Prostate gland (tissue), 2 donors: Measurements from ENCODE around the gene KIAA1671. TPM values are rescaled to one million over a fixed set of nuclear protein-coding genes. Genes with fewer than 3 reads are reported as not detected.

Experiments
- DNase-seq: peaks from one replicate; pipeline ENCODE4 v3.0.0-alpha.2; 2019; ENCODE audit warnings: low spot score
- H3K27ac ChIP-seq, 2 donors: fragments of 200-600 bp; sonication (generic); 2 replicates each; pipeline ENCODE4 v1.5.1; 2017 to 2019
- H3K27me3 ChIP-seq: fragments of 200-600 bp; sonication (generic); replicated peaks from 2 replicates; pipeline ENCODE4 v1.5.1; 2019; ENCODE audit not compliant: insufficient read depth
- H3K36me3 ChIP-seq, 2 donors: fragments of 200-600 bp; sonication (generic); 1 replicate in 1 of 2; 2 replicates in 1 of 2; pipeline versions ENCODE4 v1.5.1 to v1.8.1; 2017 to 2019
- H3K4me1 ChIP-seq: fragments of 200-600 bp; sonication (generic); replicated peaks from 2 replicates; pipeline ENCODE4 v1.5.1; 2019
- H3K4me3 ChIP-seq, 2 donors: fragments of 200-600 bp; sonication (generic); 2 replicates each; pipeline ENCODE4 v1.5.1; 2017 to 2019
- H3K9me3 ChIP-seq: fragments of 200-600 bp; sonication (generic); 2 replicates; pipeline ENCODE4 v1.5.1; 2017
- CTCF ChIP-seq, 4 experiments: fragments of 200-600 bp in 2 of 4; fragments of 450-650 bp in 2 of 4; sonication (generic) in 2 of 4; IDR thresholded peaks; 1 replicate in 3 of 4; 2 replicates in 1 of 4; pipeline ENCODE4 v1.5.1; 2016 to 2019; ENCODE audit warnings: antibody characterized with exemption in 4 of 4, mild to moderate bottlenecking in 2 of 4, moderate library complexity in 2 of 4
- POLR2A ChIP-seq: fragments of 450-650 bp; IDR thresholded peaks from one replicate; pipeline ENCODE4 v1.6.1; 2016; ENCODE audit warnings: antibody characterized with exemption, mild to moderate bottlenecking
- POLR2AphosphoS5 ChIP-seq: sonication (generic); formaldehyde crosslinking; IDR thresholded peaks from one replicate; pipeline ENCODE4 v1.6.1; 2017; ENCODE audit warnings: antibody characterized with exemption
- WGBS: methylation state at CpG from one replicate; pipeline ENCODE4 v1.1.5; 2018; 5-methylcytosine and 5-hydroxymethylcytosine counted together
- intact Hi-C: fragments of 100-400 bp; cut with DNase I; formaldehyde crosslinking; loops from one replicate; pipeline ENCODE4 v1.14.2; 2022
- total RNA-seq, 2 donors: library from RNA; depleted of rRNA; stranded (reverse); fragments of >200 nt; gene quantifications; one replicate each; pipeline ENCODE4 v1.1.0, GENCODE V29; 2016

The KIAA1671 gene
- total RNA-seq, 2 donors from 2014 or later: 44.8 to 53.1 TPM

DNA sequence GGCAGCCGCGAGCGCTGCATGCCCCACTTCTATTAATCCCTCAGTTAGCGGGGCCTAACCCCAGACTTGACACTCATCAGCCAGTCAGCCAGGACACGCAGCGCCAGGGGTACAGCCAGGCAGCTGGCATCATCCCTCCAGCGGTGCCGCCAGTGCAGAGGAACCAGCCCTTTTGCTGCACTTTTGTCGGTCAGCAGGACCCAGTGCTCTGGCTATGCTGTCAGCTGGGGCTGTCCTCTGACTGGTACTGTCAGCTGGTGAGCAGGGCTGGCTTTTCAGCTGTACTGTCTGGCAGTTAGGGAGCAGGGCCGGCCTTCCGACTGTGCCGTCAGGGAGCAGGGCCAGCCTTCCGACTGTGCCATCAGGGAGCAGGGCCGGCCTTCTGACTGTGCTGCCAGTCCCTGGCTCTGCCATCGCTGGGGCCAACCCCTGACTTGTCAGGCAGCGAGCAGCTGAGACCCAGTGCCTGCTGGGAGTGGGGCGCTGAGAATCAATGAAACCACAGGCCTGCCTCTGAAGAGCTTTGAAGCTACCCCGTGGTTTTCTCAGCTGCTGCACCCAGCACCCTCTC is 115.4 kb downstream of the KIAA1671 start:
- Histone ChIP-seq H3K4me1 (no peaks in the 10 kb centered on the region), H3K9me3 (no peaks in the 10 kb centered on the region), H3K27me3 (no peaks in the 10 kb centered on the region), H3K4me3 (no peak overlapping the region), H3K36me3 (no peaks in the 10 kb centered on the region), H3K27ac (no peak overlapping the region)
- TF ChIP-seq POLR2AphosphoS5: no peak
- TF ChIP-seq POLR2A: no peak
- no peak for TF ChIP-seq CTCF (IDR thresholded peaks at IDR 0.05)
- WGBS: 57% methylated on average over 17 of the region's 18 CpGs
- DNase-seq: no peak
- intact Hi-C loops: no loop called here

DNA sequence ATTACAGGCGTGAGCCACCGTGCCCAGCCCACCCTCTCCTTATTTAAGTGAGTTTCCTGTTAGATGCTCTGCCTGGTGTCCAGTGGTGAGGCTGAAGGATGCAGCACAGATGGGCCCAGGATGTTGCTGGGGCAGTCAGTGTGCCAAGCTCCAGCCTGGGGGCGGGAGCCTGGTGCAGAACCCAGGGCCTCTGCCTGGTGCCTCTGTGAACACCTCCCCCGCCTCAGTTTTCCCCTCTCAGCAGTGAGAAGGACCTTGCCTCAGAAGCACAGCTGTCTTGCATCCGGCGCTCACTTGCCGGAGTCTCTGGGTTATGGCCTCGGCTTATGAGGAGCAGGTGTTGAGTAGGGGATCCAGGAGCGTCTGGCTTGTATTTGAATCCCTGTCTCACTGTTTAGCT is 116.2 kb downstream of the KIAA1671 start:
- Histone ChIP-seq H3K4me3 (no peak overlapping the region), H3K27me3 (no peaks in the 10 kb centered on the region), H3K4me1 (no peaks in the 10 kb centered on the region), H3K9me3 (no peaks in the 10 kb centered on the region), H3K27ac (no peak overlapping the region), H3K36me3 (no peaks in the 10 kb centered on the region)
- no peak for TF ChIP-seq POLR2A
- no peak for TF ChIP-seq POLR2AphosphoS5
- TF ChIP-seq CTCF (IDR thresholded peaks at IDR 0.05): no peak
- WGBS: 93% methylated on average over 9 of the region's 9 CpGs
- no peak for DNase-seq
- intact Hi-C loops: no loop called here

DNA sequence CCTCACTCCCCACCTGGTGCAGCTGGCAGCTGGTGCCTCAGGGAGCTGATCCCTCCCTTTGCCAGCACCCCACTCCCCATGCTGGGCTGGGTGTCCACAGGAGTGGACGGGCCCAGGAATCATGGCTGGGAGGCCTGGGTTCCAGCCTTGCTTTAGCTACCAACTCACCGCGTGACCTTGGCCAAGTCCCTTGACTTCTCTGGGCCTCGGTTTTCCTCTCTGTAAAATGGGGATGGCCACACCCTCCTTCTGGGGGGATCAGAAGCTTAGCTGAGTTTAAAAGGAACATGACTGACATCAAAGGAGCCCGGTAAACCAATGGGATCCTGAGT is 116.9 kb downstream of the KIAA1671 start:
- no peaks in the 10 kb centered on the region for H3K36me3 ChIP-seq
- no peaks in the 10 kb centered on the region for H3K27me3 ChIP-seq
- H3K4me1 ChIP-seq: no peaks in the 10 kb centered on the region
- WGBS: 88% methylated on average over 5 of the region's 5 CpGs
- TF ChIP-seq CTCF (IDR thresholded peaks at IDR 0.05) (no peak), POLR2A (no peak), POLR2AphosphoS5 (no peak)
- H3K27ac ChIP-seq: no peak overlapping the region
- intact Hi-C loops: no loop called here
- H3K4me3 ChIP-seq: no peak overlapping the region
- H3K9me3 ChIP-seq: no peaks in the 10 kb centered on the region
- DNase-seq: no peak

GRCh38 chr22:25069758-25070481 is 117.4 kb downstream of the KIAA1671 start:
- 28% methylated on average over 27 of the region's 29 CpGs for WGBS
- TF ChIP-seq POLR2AphosphoS5 (no peak), CTCF (IDR thresholded peaks at IDR 0.05) (no peak), POLR2A (no peak)
- no peaks in the 10 kb centered on the region for H3K9me3 ChIP-seq
- no peaks in the 10 kb centered on the region for H3K4me1 ChIP-seq
- H3K4me3 ChIP-seq: peak overlapping the region; percentile 14 to 19
- H3K27ac ChIP-seq: peak overlapping the region; percentile 53 to 55
- intact Hi-C loops: no loop called here
- DNase-seq: peak; percentile 55
- no peaks in the 10 kb centered on the region for H3K36me3 ChIP-seq
- no peaks in the 10 kb centered on the region for H3K27me3 ChIP-seq

DNA sequence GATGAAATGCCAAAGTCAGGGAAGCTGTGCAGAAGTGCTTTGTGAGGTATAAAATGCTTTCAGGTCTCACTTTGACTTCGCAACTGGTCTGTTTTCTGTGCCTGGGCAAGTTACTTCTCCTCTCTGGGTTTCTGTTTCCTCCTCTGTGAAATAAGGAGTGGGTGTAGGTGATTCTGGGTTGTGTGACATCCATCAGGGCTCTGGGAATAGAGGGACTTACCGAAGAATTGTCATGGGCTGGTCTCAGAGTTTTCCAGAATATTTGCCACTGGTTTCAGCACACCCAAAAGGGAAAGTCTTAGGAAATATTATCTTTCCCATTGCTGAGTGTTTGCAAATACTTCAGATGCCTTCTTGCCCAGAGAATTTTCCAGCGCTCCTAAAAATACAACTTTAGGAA is 118.4 kb downstream of the KIAA1671 start:
- H3K4me1 ChIP-seq: no peaks in the 10 kb centered on the region
- no peak for TF ChIP-seq POLR2AphosphoS5
- no peak for TF ChIP-seq CTCF (IDR thresholded peaks at IDR 0.05)
- no peak for TF ChIP-seq POLR2A
- no peak for DNase-seq
- intact Hi-C loops: no loop called here
- H3K27me3 ChIP-seq: no peaks in the 10 kb centered on the region
- no peaks in the 10 kb centered on the region for H3K9me3 ChIP-seq
- no peaks in the 10 kb centered on the region for H3K36me3 ChIP-seq
- no peak overlapping the region for H3K4me3 ChIP-seq
- WGBS: 42% methylated on average over 3 of the region's 3 CpGs
- H3K27ac ChIP-seq: peak overlapping the region; percentile 53 to 55
